HG03342 (cell line): Measurements from ENCODE around the gene CELSR2.
"Not testable (repeated sequence)": the region's sequence is repeated elsewhere in the genome, so short reads cannot be mapped to it uniquely, and the experiment has no call there.

ENCODE experiments used
- ATAC-seq: cut with Tn5 transposase; IDR thresholded peaks from one replicate; pipeline ENCODE4 v1.9.1; 2021; ENCODE audit warnings: mild to moderate bottlenecking, moderate library complexity; ENCODE audit not compliant: unreplicated experiment

The CELSR2 gene

GRCh38 chr1:109248797-109249629, at the start of gene CELSR2:
CELSR2 (plus strand) TSS chr1:109249539; CDS start chr1:109250080, 541 bp downstream.
- ATAC-seq: peak; percentile 78

GRCh38 chr1:109199710-109200109, 49.6 kb upstream of the CELSR2 start:
- no peak for ATAC-seq

GRCh38 chr1:109201123-109201703, 48.1 kb upstream of the CELSR2 start:
- no peak for ATAC-seq

GRCh38 chr1:109204484-109204883, 44.9 kb upstream of the CELSR2 start:
- no peak for ATAC-seq

GRCh38 chr1:109206339-109206738, 43.0 kb upstream of the CELSR2 start:
- no peak for ATAC-seq

GRCh38 chr1:109207467-109208103, 41.8 kb upstream of the CELSR2 start:
- ATAC-seq: no peak

- ATAC-seq: no peak
Measured at GRCh38 chr1:109208394-109208793, 40.9 kb upstream of the CELSR2 start.

- ATAC-seq: no peak
Measured at GRCh38 chr1:109208836-109209463, 40.4 kb upstream of the CELSR2 start.

- ATAC-seq: no peak
Measured at GRCh38 chr1:109210058-109210457, 39.3 kb upstream of the CELSR2 start.

- ATAC-seq: no peak
Measured at GRCh38 chr1:109213345-109213823, 36.0 kb upstream of the CELSR2 start.

GRCh38 chr1:109213824-109214693, 35.3 kb upstream of the CELSR2 start, which contains the start of gene SARS1:
SARS1 (plus strand) TSS chr1:109213918; CDS start chr1:109213993, 75 bp downstream.
- peak; percentile 75 for ATAC-seq

GRCh38 chr1:109214695-109215623, 34.4 kb upstream of the CELSR2 start:
- ATAC-seq: no peak

- no peak for ATAC-seq
Measured at GRCh38 chr1:109216662-109217061, 32.7 kb upstream of the CELSR2 start.

- no peak for ATAC-seq
Measured at GRCh38 chr1:109218516-109218915, 30.8 kb upstream of the CELSR2 start.

GRCh38 chr1:109221201-109221600, 28.1 kb upstream of the CELSR2 start:
- ATAC-seq: not testable (repeated sequence)

- no peak for ATAC-seq
Measured at GRCh38 chr1:109225308-109225707, 24.0 kb upstream of the CELSR2 start.

- ATAC-seq: no peak
Measured at GRCh38 chr1:109225711-109226445, 23.5 kb upstream of the CELSR2 start.

- no peak for ATAC-seq
Measured at GRCh38 chr1:109228167-109228566, 21.2 kb upstream of the CELSR2 start.
